Measurements from ENCODE around the gene STIMATE. TPM values are rescaled to one million over a fixed set of nuclear protein-coding genes. Genes with fewer than 3 reads are reported as not detected.

The STIMATE gene
- total RNA-seq, 1 donor from 2014 or later, result 10.2 TPM

DNA sequence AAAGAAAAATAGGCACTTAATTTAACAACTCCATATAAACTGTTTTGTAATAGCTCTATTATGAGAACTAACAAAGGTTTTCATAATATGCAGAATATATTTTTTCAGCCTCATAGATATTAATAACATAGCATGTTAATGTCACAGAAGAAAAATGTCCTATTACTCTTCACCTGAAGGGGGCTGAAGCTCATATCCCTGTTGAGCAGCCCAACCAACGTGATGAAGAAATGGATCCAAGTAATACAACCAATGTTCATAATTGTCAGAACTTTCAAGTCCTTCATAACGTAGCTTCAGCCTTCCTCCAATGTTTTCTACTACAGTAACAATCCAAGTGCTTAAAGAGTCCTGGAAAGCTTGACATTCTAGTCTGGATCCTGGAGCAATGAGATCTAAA lies 34.5 kb upstream of the STIMATE start:
- TF ChIP-seq EZH2 (IDR thresholded peaks at IDR 0.05), result no peak
- TF ChIP-seq EZH2phosphoT487 (IDR thresholded peaks at IDR 0.05), result no peak
- TF ChIP-seq, protein P1, sequence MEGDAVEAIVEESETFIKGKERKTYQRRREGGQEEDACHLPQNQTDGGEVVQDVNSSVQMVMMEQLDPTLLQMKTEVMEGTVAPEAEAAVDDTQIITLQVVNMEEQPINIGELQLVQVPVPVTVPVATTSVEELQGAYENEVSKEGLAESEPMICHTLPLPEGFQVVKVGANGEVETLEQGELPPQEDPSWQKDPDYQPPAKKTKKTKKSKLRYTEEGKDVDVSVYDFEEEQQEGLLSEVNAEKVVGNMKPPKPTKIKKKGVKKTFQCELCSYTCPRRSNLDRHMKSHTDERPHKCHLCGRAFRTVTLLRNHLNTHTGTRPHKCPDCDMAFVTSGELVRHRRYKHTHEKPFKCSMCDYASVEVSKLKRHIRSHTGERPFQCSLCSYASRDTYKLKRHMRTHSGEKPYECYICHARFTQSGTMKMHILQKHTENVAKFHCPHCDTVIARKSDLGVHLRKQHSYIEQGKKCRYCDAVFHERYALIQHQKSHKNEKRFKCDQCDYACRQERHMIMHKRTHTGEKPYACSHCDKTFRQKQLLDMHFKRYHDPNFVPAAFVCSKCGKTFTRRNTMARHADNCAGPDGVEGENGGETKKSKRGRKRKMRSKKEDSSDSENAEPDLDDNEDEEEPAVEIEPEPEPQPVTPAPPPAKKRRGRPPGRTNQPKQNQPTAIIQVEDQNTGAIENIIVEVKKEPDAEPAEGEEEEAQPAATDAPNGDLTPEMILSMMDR (IDR thresholded peaks at IDR 0.05), result no peak

DNA sequence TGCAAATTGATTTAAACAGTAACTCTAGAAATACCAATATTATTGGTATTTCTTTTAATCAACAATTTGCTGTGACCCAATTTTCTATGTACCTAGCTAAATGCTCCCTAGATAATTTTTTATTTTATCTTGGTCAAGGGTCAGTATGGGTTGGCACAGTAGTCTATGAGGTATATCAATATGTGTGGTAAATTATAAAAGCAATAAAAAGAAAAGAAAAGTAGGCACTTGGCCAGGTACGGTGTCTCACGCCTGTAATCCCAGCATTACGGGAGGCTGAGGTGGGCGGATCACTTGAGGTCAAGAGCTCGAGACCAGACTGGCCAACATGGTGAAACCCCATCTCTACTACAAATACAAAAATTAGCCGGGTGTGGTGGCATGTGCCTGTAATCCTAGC lies 34.0 kb upstream of the STIMATE start:
- no peaks in the 10 kb centered on the region for H4K20me1 ChIP-seq (ENCODE audit: low read depth)
- H3K27ac ChIP-seq, result no peak overlapping the region
- no peaks in the 10 kb centered on the region for H3K9me3 ChIP-seq (ENCODE audit: low read depth)
- no peaks in the 10 kb centered on the region for H3K27me3 ChIP-seq
- H3K4me2 ChIP-seq, result no peak overlapping the region
- no peaks in the 10 kb centered on the region for H3K36me3 ChIP-seq
- peaks cover 3% of the 10 kb centered on the region for H3K4me1 Mint-ChIP-seq
- no peak overlapping the region for H3K9ac ChIP-seq
- no peak for DNase-seq (ENCODE audit: low spot score)
- H3K9me3 Mint-ChIP-seq, result no peaks in the 10 kb centered on the region
- H3K36me3 Mint-ChIP-seq, result peaks cover 6% of the 10 kb centered on the region
- no peaks in the 10 kb centered on the region for H3K79me2 ChIP-seq (ENCODE audit: low read depth)
- no peak overlapping the region for H3K4me3 Mint-ChIP-seq
- no peak overlapping the region for H3K4me3 ChIP-seq
- no peak overlapping the region for H3K27ac Mint-ChIP-seq
- H3F3A ChIP-seq (ENCODE audit: low read depth), result no peaks in the 10 kb centered on the region
- no peak overlapping the region for H2AFZ ChIP-seq (replicated peaks)
- H3K27me3 Mint-ChIP-seq (ENCODE audit: insufficient read depth, low read depth), result no peaks in the 10 kb centered on the region
- H3K4me1 ChIP-seq, result no peaks in the 10 kb centered on the region
- TF ChIP-seq EZH2phosphoT487 (IDR thresholded peaks at IDR 0.05) (no peak), EZH2 (IDR thresholded peaks at IDR 0.05) (no peak)
- TF ChIP-seq, protein P1 (IDR thresholded peaks at IDR 0.05), result no peak

More for the DNA sequence above, 34.5 kb upstream of the STIMATE start:
- Histone ChIP-seq H2AFZ (replicated peaks) (no peak overlapping the region), H3K4me3 (no peak overlapping the region), H3K27ac (no peak overlapping the region), H4K20me1 (ENCODE audit: low read depth) (no peaks in the 10 kb centered on the region), H3K4me1 (no peaks in the 10 kb centered on the region), H3F3A (ENCODE audit: low read depth) (no peaks in the 10 kb centered on the region), H3K27me3 (no peaks in the 10 kb centered on the region), H3K9me3 (ENCODE audit: low read depth) (no peaks in the 10 kb centered on the region), H3K36me3 (no peaks in the 10 kb centered on the region), H3K9ac (no peak overlapping the region), H3K79me2 (ENCODE audit: low read depth) (no peaks in the 10 kb centered on the region), H3K4me2 (no peak overlapping the region)
- H3K27ac Mint-ChIP-seq, result no peak overlapping the region
- H3K4me3 Mint-ChIP-seq, result no peak overlapping the region
- H3K27me3 Mint-ChIP-seq (ENCODE audit: insufficient read depth, low read depth), result no peaks in the 10 kb centered on the region
- no peak for DNase-seq (ENCODE audit: low spot score)
- H3K4me1 Mint-ChIP-seq, result peaks cover 3% of the 10 kb centered on the region
- H3K9me3 Mint-ChIP-seq, result no peaks in the 10 kb centered on the region
- peaks cover 4% of the 10 kb centered on the region for H3K36me3 Mint-ChIP-seq

DNA sequence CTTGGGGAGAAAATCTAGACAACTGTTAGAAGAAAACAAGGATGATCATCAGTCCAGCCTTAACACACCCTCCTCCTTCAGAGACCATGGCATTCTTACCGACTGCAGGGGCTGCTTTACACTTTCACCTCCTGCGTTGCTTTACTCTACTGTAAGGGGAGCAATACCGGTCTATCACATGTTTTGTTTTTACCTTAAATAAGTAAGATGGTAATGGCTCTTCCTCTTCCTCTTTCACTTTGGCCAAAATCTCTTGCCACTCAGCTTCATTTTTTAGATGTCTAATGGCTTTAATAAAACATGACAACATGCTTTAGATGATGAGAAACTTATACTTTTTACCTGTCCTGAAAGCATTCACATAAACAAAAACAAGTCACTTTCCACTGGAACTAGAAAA lies 33.4 kb upstream of the STIMATE start:
- Histone ChIP-seq H3K9me3 (ENCODE audit: low read depth) (no peaks in the 10 kb centered on the region), H3K27me3 (no peaks in the 10 kb centered on the region), H3K9ac (no peak overlapping the region), H4K20me1 (ENCODE audit: low read depth) (no peaks in the 10 kb centered on the region), H2AFZ (replicated peaks) (no peak overlapping the region), H3K36me3 (no peaks in the 10 kb centered on the region), H3K27ac (no peak overlapping the region), H3F3A (ENCODE audit: low read depth) (no peaks in the 10 kb centered on the region), H3K79me2 (ENCODE audit: low read depth) (no peaks in the 10 kb centered on the region), H3K4me3 (no peak overlapping the region), H3K4me1 (no peaks in the 10 kb centered on the region), H3K4me2 (no peak overlapping the region)
- Mint-ChIP-seq H3K9me3 (no peaks in the 10 kb centered on the region), H3K27me3 (ENCODE audit: insufficient read depth, low read depth) (no peaks in the 10 kb centered on the region), H3K27ac (no peak overlapping the region), H3K36me3 (peaks cover 6% of the 10 kb centered on the region), H3K4me1 (peaks cover 3% of the 10 kb centered on the region), H3K4me3 (no peak overlapping the region)
- no peak for DNase-seq (ENCODE audit: low spot score)
- TF ChIP-seq EZH2 (IDR thresholded peaks at IDR 0.05) (no peak), EZH2phosphoT487 (IDR thresholded peaks at IDR 0.05) (no peak)
- TF ChIP-seq, protein P1 (IDR thresholded peaks at IDR 0.05), result no peak

Measured in neural progenitor cell (in vitro differentiated cells).